Measurements from ENCODE around the gene TMEM198.
A peak's percentile ranks its signal among the peaks of the same experiment; 100 is the strongest.

The TMEM198 gene

DNA sequence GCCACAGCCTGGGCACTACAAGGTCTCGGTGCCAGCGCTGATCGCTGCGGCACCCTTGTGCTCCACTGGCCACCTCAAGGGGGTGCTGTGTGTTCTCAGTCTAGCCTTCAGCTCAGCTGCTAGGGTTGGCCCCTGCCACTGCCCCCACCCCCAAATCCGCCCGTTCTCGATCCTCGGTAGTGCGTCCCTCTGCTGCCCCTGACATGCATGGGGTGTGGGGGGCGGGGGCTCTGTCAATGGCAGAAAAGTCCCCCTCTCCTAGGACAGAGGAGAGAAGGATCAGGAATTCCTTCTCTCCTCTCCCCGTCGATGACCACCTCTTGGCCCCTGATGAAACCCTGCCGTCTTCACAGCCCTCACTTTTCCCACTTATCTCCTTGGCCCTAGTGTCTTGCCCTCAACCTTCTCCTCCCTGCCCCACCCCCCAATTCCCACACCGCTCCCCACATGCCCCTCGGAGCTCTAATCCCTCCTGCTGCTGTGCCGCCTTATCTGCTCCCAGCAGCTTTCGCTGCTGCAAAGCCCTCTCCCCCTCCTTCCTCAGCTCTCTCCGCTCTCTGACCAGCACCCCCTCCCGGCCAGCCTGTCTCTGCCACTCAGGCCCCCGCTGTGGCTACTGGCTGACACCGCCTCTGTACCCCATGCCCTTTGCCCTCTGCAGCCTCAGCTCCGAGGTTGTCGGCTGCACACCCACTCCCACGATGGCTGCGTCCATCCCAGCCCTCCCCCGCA is 33.9 kb upstream of the TMEM198 start:
- DNase-seq, result peak; percentile 66

- peak; percentile 18 for DNase-seq
These were observed 33.2 kb upstream of the TMEM198 start for GRCh38 chr2:219510512-219511135.

- peak; percentile 73 for DNase-seq
These were observed 32.1 kb upstream of the TMEM198 start for GRCh38 chr2:219511547-219512325.

- no peak for DNase-seq
These were observed 31.2 kb upstream of the TMEM198 start for GRCh38 chr2:219512524-219513216.

GRCh38 chr2:219513787-219514186 is 30.0 kb upstream of the TMEM198 start:
- DNase-seq, result no peak

- DNase-seq, result peak; percentile 75
These were observed 29.5 kb upstream of the TMEM198 start, which contains the start of gene ASIC4 for GRCh38 chr2:219514196-219514761. Gene ASIC4, plus strand, starts transcription at chr2:219514482. Its CDS starts 243 bp downstream, at chr2:219514725.

DNA sequence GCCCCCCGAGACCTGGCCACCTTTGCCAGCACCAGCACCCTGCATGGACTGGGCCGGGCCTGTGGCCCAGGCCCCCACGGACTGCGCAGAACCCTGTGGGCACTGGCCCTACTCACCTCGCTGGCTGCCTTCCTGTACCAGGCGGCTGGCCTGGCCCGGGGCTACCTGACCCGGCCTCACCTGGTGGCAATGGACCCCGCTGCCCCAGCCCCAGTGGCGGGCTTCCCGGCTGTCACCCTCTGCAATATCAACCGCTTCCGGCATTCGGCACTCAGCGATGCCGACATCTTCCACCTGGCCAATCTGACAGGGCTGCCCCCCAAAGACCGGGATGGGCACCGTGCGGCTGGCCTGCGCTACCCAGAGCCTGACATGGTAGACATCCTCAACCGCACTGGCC is 29.0 kb upstream of the TMEM198 start:
- no peak for DNase-seq

DNA sequence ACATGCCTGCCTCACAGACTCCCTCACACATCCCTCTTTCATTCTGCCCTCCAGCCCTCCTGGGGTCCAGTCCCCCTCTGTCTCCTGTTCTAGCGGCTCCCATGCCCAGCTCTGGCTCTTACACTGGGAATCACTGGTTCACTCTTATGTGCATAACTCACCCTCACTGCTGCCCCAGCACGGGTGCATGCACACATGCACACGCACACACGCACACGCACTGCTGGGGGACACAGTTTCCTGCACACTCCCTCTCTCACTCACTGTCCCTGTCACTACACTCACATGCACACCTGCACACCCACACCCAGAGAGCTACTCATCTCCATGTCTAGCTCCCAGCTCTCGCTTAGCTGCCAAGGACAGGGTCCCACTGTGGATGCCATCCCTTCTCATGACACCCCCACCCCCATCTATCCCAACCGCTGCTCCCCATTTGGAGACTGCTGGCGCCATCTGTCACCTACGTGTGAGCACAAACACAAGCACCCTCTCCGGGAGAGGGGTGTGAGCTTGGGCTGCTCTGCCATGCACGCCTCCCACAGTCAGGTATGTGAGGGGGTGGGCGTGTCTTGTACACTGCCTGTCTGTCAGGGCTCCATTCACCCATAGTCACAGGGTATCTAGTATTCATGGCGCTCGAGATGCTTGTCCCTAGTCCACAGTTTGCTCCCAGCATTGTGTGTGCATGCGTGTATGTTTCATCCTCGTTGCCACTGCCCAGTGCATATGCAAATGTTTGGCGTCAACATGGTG is 27.8 kb upstream of the TMEM198 start:
- DNase-seq, result peak; percentile 12

DNA sequence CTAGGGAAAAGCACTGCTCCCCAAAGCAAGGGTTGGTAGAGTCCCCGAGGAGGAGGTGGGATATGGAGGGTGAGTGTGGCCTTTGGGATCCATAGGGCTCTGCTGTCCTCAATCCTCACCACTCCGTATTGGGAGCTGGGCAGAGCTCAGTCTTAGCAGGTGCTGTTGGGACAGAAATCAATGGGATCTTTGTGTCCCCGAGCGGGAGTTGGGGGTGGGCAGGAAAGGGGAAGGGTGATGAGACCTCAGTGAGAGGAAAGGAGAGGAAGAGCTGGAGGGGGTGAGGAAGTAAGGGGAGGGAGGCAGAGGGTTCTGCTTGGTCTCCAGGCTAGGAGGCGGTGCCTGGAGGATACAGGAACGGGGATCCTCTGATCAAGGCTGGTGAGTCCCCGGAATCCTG is 26.9 kb upstream of the TMEM198 start:
- DNase-seq, result no peak

DNA sequence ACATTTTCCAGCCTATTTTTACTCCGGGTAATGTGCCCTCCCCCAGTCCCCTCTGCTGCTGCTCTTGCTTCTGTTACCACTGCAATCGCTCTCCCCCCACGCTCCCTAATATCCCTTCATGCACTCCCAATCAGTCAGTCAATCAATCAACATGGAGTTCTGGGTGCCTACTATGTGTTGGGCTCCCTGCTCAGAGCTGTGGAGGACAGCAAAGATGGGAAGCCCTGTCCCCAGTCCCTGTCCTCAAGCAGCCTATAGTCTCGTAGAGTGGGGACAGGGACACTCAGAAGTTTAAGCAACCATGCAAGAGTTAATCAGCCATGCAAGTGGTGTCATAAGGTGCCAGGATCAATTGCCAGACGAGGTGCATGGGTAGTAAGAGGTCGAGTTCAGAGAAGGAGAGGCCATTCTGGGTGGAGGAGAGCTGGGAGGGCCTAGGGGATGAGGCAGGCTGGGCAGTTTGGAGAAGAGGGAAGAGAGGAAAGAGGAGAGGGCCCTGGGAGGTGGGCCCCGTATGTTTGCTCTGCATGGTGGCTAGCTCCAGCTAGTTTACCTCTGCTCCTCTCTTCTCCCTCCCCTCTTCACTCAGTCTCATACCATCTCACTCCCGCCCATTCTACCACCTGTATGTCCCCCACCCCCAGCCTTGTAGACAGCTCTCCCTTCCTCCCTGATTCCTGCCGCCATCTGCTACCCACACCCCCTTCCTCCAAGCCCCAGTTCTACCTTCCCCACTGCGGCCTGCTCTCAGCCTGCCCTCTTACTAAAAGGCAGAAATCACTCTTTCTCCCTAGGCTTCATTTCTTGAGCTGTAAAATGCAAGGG is 25.7 kb upstream of the TMEM198 start:
- DNase-seq, result peak; percentile 86

DNA sequence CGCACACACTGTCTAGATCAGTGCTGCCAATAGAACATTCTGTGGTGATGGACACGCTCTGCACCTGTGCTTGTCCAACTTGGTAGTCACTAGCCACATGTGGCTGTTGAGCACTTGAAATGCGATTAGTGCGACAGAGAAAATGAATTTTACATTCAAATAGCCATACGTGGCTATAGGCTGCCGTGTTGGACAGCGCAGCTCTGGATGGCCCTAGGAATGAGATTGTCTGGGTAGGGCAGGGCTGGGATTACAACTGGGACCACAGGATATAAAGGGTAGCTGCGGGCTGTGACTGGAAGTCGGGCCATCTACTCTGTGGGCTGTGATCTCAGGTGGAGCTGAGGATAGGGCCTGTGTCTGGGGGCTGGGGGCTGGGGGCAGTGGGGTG is 24.3 kb upstream of the TMEM198 start:
- DNase-seq, result no peak

GRCh38 chr2:219520079-219520478 is 23.7 kb upstream of the TMEM198 start:
- no peak for DNase-seq

GRCh38 chr2:219521066-219521880 is 22.6 kb upstream of the TMEM198 start:
- DNase-seq, result peak; percentile 44

- no peak for DNase-seq
These were observed 21.5 kb upstream of the TMEM198 start for GRCh38 chr2:219522111-219523030.

GRCh38 chr2:219523031-219523671 is 20.7 kb upstream of the TMEM198 start:
- DNase-seq, result no peak

- DNase-seq, result no peak
These were observed 19.0 kb upstream of the TMEM198 start for GRCh38 chr2:219524817-219525216.

- no peak for DNase-seq
These were observed 18.1 kb upstream of the TMEM198 start for GRCh38 chr2:219525533-219526232.
